OCI-LY7 (cell line): ENCODE results near the gene IPO4. TPM values are rescaled to one million over a fixed set of nuclear protein-coding genes. Genes with fewer than 3 reads are reported as not detected.

ENCODE experiments used
- BruUV-seq: library from RNA; stranded (reverse); fragments of 400-500 nt; replicated peaks from 2 replicates; lab custom pipeline; 2021; lab: Mats Ljungman, UMichigan
- CTCF ChIA-PET: fragments of 300-600 bp; sonication (Branson Sonifier 250); formaldehyde crosslinking; loops from one replicate; lab custom pipeline; 2022; ENCODE audit warnings: antibody characterized with exemption; ENCODE audit not compliant: unreplicated experiment; lab: Charles Lee
- POLR2A ChIA-PET: fragments of 300-600 bp; sonication (Branson Sonifier 250); formaldehyde crosslinking; loops from one replicate; lab custom pipeline; 2022; ENCODE audit warnings: antibody characterized with exemption; lab: Charles Lee
- DNase-seq: peaks from one replicate; pipeline ENCODE4 v3.0.0-alpha.2; 2015; ENCODE audit warnings: low spot score
- H2AFZ ChIP-seq: fragments of 200-600 bp; sonication (generic), shearing (Covaris generic); 2 replicates; pipeline ENCODE4 v1.6.1; 2014; ENCODE audit warnings: mild to moderate bottlenecking, antibody characterized with exemption, low read length, moderate library complexity
- H3K27ac ChIP-seq: fragments of 200-600 bp; sonication (generic); 2 replicates; pipeline ENCODE4 v1.5.1; 2014; ENCODE audit warnings: mixed run types, low read depth, mild to moderate bottlenecking, moderate library complexity, low read length, inconsistent platforms; ENCODE audit not compliant: poor library complexity, severe bottlenecking
- H3K36me3 ChIP-seq: fragments of 200-600 bp; sonication (generic); 2 replicates; pipeline ENCODE4 v1.6.1; 2014; ENCODE audit warnings: mild to moderate bottlenecking, antibody characterized with exemption, low read length, moderate library complexity, mixed read lengths; ENCODE audit not compliant: insufficient read depth
- H3K4me1 ChIP-seq: fragments of 200-600 bp; sonication (generic); 2 replicates; pipeline ENCODE4 v1.5.1; 2014; ENCODE audit warnings: mild to moderate bottlenecking, low read length; ENCODE audit not compliant: insufficient read depth, poor library complexity, severe bottlenecking
- H3K4me2 ChIP-seq: fragments of 200-600 bp; sonication (generic); 2 replicates; pipeline ENCODE4 v1.6.1; 2014; ENCODE audit warnings: mild to moderate bottlenecking, low read length
- H3K4me3 ChIP-seq: fragments of 200-600 bp; sonication (generic); 2 replicates; pipeline ENCODE4 v1.5.1; 2014; ENCODE audit warnings: mild to moderate bottlenecking, low read depth, low read length; ENCODE audit not compliant: poor library complexity, severe bottlenecking
- H3K79me2 ChIP-seq: fragments of 200-600 bp; sonication (generic); 2 replicates; pipeline ENCODE4 v1.6.1; 2016; ENCODE audit warnings: low read depth, mild to moderate bottlenecking, low read length, moderate library complexity, mixed read lengths; ENCODE audit not compliant: insufficient read depth
- H3K9me2 ChIP-seq: fragments of 200-600 bp; sonication (generic); 2 replicates; pipeline ENCODE4 v1.6.1; 2016; ENCODE audit warnings: mild to moderate bottlenecking, low read length, mixed read lengths; ENCODE audit not compliant: insufficient read depth
- H3K9me3 ChIP-seq: fragments of 200-600 bp; sonication (generic); 2 replicates; pipeline ENCODE4 v1.6.1; 2014; ENCODE audit warnings: mild to moderate bottlenecking, mixed run types, low read length, mixed read lengths
- H4K20me1 ChIP-seq: fragments of 200-600 bp; sonication (generic); 2 replicates; pipeline ENCODE4 v1.6.1; 2014; ENCODE audit warnings: mild to moderate bottlenecking, antibody characterized with exemption, low read length, moderate library complexity, mixed read lengths; ENCODE audit not compliant: insufficient read depth
- EZH2phosphoT487 ChIP-seq: fragments of 200-600 bp; sonication (generic); IDR thresholded peaks from 2 replicates; pipeline ENCODE4 v1.6.1; 2018; ENCODE audit warnings: low read depth, borderline replicate concordance, mild to moderate bottlenecking, mixed run types, antibody characterized with exemption, low read length, moderate library complexity, mixed read lengths
- intact Hi-C: fragments of 100-400 bp; cut with micrococcal nuclease; formaldehyde crosslinking; loops from one replicate; pipeline ENCODE4 v1.10.0; 2022; ENCODE audit not compliant: unreplicated experiment
- total RNA-seq, 2 experiments: library from RNA; depleted of rRNA in 1 of 2; stranded (reverse); fragments of >200 nt in 1 of 2; shearing (Covaris generic) in 1 of 2; gene quantifications; 2 replicates each; pipeline ENCODE4 v1.2.3, GENCODE V29; 2014 to 2022
- TF ChIP-seq, protein P1 (sequence below): fragments of 200-600 bp; sonication (generic); conservative IDR thresholded peaks from 2 replicates; pipeline ENCODE4 v1.5.1; 2014; ENCODE audit warnings: mild to moderate bottlenecking, antibody characterized with exemption, low read length, moderate library complexity, mixed read lengths

IPO4 gene
- total RNA-seq, 2 experiments from 2014 or later = 53.1 to 59.2 TPM

GRCh38 chr14:24145219-24145618, 43.4 kb downstream of the IPO4 start:
- Histone ChIP-seq H3K9me2 (no peaks in the 10 kb centered on the region), H3K4me2 (peak overlapping the region; percentile 96), H3K27ac (no peak overlapping the region), H3K4me3 (peak overlapping the region; percentile 94), H3K79me2 (peaks cover 27% of the 10 kb centered on the region; the same call in 1 of the 2 replicates), H3K36me3 (peaks cover 38% of the 10 kb centered on the region), H2AFZ (no peak overlapping the region), H4K20me1 (no peaks in the 10 kb centered on the region), H3K4me1 (peaks cover 25% of the 10 kb centered on the region), H3K9me3 (no peaks in the 10 kb centered on the region)
- TF ChIP-seq, protein P1, sequence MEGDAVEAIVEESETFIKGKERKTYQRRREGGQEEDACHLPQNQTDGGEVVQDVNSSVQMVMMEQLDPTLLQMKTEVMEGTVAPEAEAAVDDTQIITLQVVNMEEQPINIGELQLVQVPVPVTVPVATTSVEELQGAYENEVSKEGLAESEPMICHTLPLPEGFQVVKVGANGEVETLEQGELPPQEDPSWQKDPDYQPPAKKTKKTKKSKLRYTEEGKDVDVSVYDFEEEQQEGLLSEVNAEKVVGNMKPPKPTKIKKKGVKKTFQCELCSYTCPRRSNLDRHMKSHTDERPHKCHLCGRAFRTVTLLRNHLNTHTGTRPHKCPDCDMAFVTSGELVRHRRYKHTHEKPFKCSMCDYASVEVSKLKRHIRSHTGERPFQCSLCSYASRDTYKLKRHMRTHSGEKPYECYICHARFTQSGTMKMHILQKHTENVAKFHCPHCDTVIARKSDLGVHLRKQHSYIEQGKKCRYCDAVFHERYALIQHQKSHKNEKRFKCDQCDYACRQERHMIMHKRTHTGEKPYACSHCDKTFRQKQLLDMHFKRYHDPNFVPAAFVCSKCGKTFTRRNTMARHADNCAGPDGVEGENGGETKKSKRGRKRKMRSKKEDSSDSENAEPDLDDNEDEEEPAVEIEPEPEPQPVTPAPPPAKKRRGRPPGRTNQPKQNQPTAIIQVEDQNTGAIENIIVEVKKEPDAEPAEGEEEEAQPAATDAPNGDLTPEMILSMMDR = no peak
- no peak for TF ChIP-seq EZH2phosphoT487
- intact Hi-C loops = loop anchor here (10.0 kb wide), 1 partner anchor 840 kb away; the partner anchor contains the start of genes BCL2L2 and PPP1R3E
- ChIA-PET CTCF (interaction anchor here (0.7 kb wide), 1 partner anchor 16 kb away, joined by 3 read pairs; the partner anchor contains the start of gene IRF9), POLR2A (interaction anchor here (1.4 to 3.9 kb wide), 5 partner anchors 9 to 97 kb away, joined by 4 to 32 read pairs (median 20); partner anchors contain the start of genes DCAF11, NRL, PCK2 and PSME1)
- DNase-seq = no peak
- no TSS peak for BruUV-seq

DNA sequence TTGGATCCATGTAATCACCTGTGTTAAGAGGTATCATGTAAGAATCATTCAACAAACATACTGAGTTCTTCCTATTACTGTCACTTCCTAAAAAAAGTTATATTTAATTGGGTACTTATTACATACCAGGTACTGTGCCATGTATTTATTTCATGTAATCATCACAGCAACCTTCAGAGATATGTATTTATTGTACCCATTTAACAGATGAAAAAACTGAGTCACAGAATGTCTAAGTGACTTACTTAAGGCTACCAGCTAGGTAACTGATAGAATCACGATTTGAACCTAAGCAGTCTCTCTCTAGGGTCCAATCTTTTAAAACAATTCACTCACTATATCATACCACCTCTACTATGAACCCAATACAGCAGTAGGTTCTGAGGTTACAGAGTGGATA, 44.2 kb downstream of the IPO4 start:
- no peak for DNase-seq
- intact Hi-C loops = loop anchor here (10.0 kb wide), 1 partner anchor 840 kb away; the partner anchor contains the start of genes BCL2L2 and PPP1R3E
- no peak overlapping the region for H3K4me3 ChIP-seq
- no peak overlapping the region for H3K4me2 ChIP-seq
- ChIA-PET POLR2A (interaction anchor here (1.2 to 1.4 kb wide), 2 partner anchors 30 to 98 kb away, joined by 3 to 4 read pairs; partner anchors contain the start of genes DCAF11, NRL and TINF2), CTCF (no interaction called here)
- H3K36me3 ChIP-seq = peaks cover 34% of the 10 kb centered on the region
- TF ChIP-seq EZH2phosphoT487 = no peak
- TF ChIP-seq, protein P1 = no peak
- H4K20me1 ChIP-seq = 0 out of 2 replicates have a peak, but pooled peaks cover 3% of the 10 kb centered on the region
- no peak overlapping the region for H2AFZ ChIP-seq
- no peaks in the 10 kb centered on the region for H3K9me3 ChIP-seq
- H3K4me1 ChIP-seq = peaks cover 28% of the 10 kb centered on the region
- no peak overlapping the region for H3K27ac ChIP-seq
- peaks cover 35% of the 10 kb centered on the region for H3K79me2 ChIP-seq
- H3K9me2 ChIP-seq = no peaks in the 10 kb centered on the region
- BruUV-seq = no TSS peak

- ChIA-PET CTCF (no interaction called here), POLR2A (interaction anchor here (1.0 to 1.3 kb wide), 3 partner anchors 18 to 35 kb away, joined by 3 to 5 read pairs (median 3); partner anchors contain the start of genes DCAF11, IRF9 and NRL)
- Histone ChIP-seq H3K27ac (no peak overlapping the region), H2AFZ (no peak overlapping the region), H3K79me2 (peaks cover 44% of the 10 kb centered on the region), H3K9me2 (no peaks in the 10 kb centered on the region), H3K36me3 (peaks cover 41% of the 10 kb centered on the region), H3K4me1 (peaks cover 34% of the 10 kb centered on the region), H3K4me2 (no peak overlapping the region), H4K20me1 (0 out of 2 replicates have a peak, but pooled peaks cover 6% of the 10 kb centered on the region), H3K9me3 (no peaks in the 10 kb centered on the region), H3K4me3 (no peak overlapping the region)
- intact Hi-C loops = loop anchor here (10.0 kb wide), 1 partner anchor 839 kb away; the partner anchor contains the start of genes BCL2L2 and PPP1R3E
- no peak for DNase-seq
- TF ChIP-seq EZH2phosphoT487 = no peak
- TF ChIP-seq, protein P1 = no peak
- BruUV-seq = no TSS peak
These were observed 45.1 kb downstream of the IPO4 start for GRCh38 chr14:24143511-24143910.
